Activated CD8-positive, alpha-beta memory T cell treated with anti-CD3 and anti-CD28 coated beads, Interleukin-2, amount 50 U/mL, for 48 hours (primary cell): ENCODE measurements around the gene SLC39A11.
"Not testable (repeated sequence)": the region's sequence is repeated elsewhere in the genome, so short reads cannot be mapped to it uniquely, and the experiment has no call there.

Source experiments
- DNase-seq: peaks from one replicate; pipeline ENCODE4 v3.0.0-alpha.2; 2020

SLC39A11 gene

DNA sequence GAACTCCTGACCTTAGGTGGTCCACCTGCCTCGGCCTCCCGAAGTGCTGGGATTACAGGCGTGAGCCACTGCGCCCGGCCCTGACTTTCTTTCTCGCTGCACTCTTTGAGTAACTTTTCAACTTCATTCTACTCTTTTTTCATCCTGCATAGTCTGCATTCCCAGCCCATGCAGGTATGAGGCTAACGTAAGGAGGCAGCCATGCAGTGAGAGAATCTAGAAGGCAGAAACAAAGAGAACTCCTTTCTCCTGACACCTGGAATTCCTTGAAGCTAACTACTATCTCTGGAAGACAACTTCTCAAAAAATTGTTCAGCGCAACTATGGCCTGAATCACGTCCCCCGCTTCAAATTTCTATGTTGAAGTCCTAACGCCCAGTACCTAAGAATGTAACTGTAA lies 152.0 kb downstream of the SLC39A11 start:
- DNase-seq, result no peak

DNA sequence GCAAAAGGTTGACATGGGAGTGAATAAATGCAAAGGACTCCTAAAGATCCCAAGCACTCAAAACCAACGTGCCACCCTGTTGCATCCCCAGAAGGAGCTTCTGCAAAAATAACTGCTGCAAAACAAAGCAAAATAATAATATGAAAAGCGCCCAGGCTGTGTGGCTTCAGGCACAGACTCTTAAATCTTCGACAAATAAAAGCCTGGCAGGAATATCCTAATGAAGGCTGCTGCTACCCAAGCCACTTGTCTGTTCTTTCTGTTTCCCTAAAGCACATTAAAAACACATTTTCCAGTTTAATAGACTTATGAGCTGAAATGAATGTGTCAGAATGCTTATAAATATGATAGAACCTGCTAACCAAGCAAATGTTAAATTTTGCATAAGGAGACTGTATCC lies 154.0 kb downstream of the SLC39A11 start:
- no peak for DNase-seq

DNA sequence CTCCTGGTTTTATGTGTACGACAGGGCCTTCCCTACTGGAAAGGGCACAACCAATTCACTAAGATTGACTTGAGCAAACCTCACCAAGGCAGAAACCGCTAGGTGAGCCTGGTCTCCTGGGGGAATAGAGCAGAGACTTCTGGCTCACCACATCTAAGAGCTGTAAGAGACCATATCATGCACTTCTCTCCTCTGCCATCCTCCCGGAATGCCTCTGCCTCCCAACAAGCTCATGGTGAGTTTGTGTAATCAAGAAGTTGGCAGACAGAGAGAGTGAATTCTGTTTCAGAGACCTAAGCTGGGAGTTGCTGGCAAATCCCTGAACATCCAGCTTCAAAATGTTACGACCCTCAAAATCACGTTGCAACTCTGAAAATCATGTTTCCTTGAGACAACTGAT lies 154.8 kb downstream of the SLC39A11 start:
- DNase-seq, result no peak

DNA sequence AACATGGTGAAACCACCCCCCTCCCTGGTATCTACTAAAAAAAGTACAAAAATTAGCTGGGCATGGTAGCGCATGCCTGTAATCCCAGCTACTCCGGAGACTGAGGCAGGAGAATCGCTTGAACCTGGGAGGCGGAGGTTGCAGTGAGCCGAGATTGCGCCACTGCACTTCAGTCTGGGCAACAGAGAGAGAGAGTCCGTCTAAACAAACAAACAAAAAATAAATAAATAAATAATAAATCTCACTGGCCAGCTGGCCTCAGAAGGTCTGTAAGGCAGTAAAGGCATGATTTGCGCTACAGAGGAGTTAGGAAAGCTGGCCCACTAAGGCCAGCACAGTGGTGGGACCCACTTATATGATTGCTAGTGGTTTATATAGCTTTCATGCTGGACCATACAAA lies 155.2 kb downstream of the SLC39A11 start:
- DNase-seq, result not testable (repeated sequence)

DNA sequence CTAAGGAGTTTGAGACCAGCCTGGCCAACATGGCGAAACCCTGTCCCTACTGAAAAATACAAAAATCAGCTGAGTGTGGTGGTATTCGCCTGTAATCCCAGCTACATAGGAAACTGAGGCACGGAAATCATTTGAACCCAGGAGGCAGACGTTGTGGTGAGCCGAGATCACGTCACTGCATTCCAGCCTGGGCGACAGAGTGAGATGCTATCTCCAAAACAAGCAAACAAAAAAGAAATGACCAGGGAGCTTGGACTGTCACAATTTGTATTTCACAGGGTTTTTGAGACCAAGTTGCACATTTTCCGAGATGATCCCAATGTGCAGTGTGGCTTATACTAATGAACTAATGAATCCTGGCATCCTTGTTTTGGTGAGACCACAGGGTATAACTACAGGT lies 156.5 kb downstream of the SLC39A11 start:
- no peak for DNase-seq

DNA sequence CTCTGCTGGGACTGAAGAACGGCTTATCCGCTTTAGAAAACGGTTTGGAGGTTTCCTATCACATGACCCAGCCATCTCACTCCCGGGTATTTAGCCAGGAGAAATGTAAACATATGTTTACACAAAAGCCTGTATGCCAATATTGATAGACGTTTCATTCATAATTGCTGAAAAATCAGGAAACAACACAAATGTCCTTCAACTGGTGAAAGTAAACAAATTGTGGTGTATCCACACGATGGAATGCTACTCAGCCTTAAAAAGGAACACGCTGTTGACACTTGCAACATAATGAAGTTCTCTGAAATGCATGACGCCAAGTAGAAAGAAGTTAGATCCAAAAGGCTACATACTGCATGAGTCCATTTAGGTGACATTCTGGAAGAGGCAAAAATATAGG lies 157.6 kb downstream of the SLC39A11 start:
- DNase-seq, result no peak

DNA sequence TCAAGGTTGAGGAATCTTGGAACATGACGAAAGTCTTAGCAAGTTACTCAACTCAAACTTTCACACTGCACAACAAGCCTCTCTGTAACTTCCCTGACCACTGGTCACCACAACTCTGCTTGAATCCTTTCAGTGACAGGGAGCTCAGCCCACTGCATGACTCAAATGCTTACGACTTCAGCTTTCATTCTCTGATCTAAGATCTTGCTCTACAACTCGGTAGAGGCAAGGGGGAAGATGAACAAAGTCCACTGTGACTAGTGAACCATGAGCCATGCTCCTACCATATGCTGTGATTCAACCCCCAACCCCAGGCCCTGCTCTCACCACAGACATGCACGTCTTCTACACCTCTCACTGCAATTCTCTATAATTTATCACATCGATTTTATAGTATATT lies 160.9 kb downstream of the SLC39A11 start:
- DNase-seq, result no peak

DNA sequence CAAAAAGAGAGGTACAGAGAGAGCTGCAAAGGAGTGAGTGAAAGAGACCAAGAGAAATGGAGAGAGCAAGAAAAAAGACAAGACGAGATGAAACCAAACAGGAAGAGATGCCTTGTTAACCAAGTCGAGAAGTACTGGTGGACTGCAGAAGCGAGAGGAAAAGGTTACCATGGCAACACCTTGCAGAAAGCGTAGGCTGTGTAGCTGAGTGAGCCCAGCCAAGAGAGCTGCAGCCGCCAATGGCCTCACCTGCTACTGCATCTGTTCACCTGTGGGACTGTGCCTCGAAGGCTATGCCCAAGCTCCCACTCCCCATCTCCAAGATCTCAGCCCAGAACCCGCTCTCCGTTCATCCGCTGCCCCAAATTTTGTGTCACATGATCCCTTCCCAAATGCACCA lies 161.3 kb downstream of the SLC39A11 start:
- DNase-seq, result no peak

DNA sequence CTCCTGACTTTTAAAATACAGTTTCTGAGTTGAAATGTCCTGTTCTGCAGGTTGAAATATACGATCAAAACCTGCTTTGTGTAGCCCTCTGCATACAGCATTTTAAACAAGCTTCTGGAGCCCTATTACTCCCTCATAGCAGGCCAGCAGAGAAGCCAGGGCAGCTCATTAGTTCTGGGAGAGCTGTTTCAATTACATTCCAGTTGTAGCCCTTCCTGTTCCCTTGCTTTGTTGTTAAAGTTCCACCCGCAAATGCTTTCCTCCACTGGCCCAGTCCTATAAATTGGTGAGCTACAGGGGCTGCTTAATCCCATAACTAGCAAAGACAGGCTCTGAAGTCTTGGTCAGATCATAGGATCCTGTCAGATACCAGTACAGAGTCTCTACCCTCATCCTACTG lies 162.5 kb downstream of the SLC39A11 start:
- DNase-seq, result no peak

DNA sequence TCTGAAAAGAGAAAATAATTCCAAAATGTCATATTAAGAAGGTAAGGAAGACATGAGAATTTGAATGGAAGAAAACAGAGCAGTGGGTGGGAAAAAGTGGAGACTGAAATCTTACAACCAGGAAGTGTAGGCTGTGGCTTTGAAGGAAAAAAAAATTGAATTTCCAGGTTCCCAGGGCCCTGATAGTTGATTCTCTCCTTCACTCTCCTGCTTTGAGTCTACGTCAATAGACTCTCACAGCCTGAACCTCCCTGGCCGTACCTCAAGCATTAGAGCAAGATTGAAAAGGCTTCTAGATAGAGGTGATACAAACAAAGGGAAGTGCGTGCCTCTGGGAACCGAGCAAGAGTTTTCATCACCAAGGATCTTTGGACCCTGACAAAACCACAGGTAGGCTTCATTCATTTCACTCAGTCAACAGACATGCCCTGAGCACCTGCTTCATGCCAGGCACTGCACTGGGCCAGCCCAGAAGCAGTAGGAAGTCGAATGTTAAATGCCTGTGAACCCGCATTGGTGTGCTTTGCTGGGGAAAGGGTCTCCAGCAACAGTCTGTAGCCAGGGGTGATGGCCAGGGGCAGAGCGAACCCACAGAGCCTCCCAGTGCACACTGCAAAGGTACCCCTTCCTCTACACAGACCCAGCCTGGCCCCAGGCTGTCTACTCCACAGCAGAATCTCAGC lies 163.9 kb downstream of the SLC39A11 start:
- no peak for DNase-seq

DNA sequence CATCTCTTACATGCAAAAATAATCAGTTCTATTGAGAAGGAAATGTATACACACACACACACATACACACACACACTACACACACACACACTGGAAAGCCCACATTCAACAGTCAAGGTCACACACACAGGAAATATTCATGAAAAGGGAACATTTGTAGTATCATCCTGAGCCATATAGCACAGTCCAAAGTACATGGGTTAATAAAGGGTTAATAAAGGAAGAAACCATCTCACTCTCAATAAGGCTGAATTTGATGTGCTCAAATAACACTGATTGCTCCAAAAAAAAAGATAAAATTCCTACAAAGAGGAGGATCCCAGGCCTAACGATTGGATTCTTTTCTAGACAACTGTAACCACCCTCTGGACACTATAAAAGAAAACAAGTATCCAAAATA lies 164.7 kb downstream of the SLC39A11 start:
- no peak for DNase-seq

DNA sequence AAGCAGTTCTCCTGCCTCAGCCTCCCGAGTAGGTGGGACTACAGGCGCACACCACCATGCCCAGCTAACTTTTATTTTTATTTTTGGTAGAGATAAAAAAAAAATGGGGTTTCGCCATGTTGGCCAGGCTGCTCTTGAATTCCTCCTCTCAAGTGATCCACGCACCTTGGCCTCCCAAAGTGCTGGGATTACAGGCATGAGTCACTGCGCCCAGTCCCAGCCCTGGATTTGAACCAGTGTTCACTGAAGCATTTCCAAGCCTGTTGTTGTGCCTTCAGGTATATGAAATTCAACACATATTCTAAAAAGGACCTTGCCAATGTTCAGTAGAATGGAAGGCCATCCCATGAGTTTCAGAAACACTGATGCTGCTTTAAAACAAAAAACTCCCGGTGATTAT lies 165.3 kb downstream of the SLC39A11 start:
- DNase-seq, result no peak

DNA sequence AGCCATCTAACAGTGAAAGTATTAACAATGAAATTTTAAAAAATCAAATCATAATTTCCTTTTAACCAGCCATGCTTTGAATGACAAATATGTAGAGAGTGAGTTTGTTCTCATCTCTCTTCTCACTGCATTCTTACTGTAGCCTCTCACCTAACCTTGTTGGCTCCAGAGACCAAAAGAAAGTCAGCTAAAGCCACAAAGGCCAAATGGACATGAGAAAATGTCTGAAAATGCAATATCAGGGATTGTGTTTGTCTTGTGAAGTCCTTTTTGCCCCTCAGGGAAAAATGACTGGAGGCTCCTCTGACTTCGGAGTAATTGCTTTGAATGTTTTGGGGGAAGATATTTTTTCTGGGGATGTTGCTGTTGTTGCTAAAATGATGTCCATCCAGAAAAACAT lies 166.3 kb downstream of the SLC39A11 start:
- no peak for DNase-seq

DNA sequence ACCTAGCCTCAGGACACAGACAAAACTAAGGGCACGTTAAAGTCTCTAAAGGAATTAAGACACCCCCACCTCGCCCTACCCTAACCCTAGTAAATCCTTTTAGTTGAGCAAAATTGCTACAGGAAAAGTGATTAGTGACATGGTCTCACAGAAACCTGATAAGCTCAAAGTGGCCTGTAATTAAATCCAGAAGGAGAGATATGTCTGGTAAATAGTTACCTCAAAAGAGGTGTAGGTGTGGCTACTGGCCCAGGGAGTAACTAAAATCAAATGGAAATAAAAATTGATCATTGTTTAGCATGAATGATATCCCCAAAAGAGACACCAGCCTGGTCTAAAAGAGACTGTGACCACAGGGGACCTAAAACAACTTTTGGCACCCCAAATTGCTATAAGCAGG lies 168.3 kb downstream of the SLC39A11 start:
- DNase-seq, result no peak

DNA sequence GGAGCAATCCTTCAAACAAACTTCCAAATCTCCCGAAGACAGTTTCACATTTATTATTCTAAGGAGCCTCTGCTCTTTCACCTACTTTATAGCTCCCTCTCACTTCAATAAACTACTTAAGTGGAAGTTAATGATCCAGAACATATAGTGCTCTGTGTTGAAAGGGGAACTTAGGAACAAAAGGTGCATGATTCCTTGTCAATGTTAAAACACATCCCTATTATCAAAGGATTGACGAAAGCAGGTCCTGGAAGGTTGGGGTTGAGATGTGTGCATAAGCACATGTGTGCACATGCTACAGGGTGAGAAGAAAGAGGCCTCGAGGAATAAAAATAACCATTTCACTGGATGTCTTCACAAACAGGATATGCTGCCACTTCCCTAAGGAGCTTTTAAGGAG lies 170.3 kb downstream of the SLC39A11 start:
- DNase-seq, result no peak

DNA sequence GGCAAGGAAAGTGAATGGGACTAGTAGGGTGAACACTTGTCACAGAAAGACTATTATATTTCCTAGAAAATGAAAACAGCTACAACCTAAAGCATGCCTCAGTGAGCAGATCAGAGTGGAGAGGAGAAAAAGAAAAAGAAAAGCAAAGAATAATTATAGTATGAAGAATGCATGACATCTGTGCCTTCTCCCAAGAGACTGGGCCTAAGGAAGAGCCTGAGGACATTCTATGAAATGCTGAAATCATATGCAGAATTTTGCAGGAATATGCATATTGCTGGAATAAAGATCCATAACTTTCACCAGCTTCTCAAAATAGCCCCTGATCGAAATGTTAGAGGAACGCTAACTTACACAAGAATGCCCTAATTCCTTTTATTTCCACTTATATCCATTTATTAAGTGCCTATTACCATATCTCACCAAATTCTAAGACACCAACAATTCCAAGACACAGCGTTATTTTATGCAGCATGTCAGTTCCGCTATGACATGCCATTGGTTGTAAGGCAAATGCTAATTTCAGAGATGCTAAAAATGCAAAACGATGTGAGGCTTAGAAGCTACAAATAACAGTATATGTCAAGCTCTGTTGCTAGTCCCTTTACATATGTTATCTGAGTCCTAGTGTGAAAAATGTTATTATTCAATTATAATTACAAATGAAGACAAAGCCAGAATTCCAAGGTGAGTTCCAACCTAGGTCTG lies 171.0 kb downstream of the SLC39A11 start:
- DNase-seq, result no peak

DNA sequence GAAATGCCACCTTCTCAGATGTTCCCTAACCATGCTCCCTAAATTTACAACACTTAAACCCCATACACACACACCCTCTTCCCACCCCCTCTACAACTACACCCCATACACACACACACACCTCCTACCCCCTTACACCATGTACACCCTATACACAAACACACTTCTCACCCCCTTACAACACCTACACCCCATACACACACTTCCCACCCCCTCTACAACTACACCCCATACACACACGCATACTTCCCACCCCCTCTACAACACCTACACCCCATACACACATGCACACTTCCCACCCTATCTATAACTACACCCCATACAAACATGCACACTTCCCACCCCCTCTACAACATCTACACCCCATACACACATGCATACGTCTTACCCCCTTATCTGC lies 172.0 kb downstream of the SLC39A11 start:
- DNase-seq, result no peak

DNA sequence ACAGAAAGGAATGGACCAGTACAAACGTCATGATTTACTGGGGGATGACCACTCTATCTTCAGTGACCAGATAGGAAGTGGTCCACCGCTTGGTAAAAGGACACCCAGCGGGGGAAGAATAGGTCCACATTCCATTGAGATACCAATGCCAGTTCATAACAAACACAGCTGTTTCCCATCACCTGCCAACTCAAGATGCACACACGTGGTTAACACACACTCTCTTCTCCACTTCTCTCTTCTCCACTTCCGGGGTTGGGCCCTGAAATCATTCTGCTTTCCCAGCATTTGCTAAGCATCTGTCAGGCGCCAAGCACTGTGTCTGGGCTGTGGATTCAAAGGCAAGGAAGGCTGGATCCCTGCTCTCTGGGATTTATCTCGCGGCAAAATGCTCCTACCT lies 175.5 kb downstream of the SLC39A11 start:
- no peak for DNase-seq

DNA sequence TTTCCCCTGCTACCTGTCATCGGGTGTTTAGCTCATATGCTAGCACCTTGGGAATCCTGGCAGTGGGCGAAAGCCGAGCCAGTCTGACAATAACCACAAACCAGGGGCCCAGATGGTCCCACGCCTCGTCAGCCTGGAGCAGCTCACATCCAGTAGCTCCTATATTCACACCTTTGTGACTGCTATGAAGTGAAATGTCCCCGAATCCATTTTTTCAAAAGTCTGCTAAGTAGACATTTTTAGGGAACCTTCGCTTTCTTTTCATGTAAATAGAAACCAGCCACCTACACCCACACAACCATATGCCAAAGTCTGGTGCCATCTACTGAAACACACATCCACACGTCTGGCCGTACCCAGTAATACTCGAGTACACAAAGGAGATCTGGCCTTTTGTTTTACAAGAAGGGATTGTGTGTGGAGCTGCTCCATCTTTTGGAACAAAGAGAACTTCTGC lies 176.8 kb downstream of the SLC39A11 start:
- DNase-seq, result no peak

DNA sequence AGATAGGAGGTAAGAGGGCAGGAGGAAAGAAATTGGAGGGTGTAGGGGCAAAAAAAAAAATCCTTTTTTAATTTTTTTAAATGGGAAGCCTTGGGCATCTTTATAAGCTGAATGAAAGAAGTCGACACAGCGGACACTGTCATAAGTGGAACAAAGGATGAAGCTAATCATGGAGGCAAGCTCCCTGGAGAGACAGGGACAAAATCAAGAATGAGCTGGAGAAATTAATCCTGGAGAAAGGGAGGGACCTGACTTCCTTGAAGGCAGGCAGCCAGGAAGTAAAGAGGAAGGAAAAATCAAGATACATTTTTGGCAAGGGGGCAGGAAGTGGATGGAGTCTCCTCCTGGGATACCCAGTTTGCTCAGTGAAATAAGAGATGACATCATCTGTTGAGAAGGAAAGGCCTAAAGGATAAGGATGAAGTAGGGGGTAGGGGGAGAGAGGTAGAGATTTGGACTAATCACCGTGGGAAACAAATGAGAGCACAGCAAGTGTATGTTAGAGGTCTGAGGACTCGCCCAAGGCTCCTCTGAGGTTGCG lies 179.3 kb downstream of the SLC39A11 start:
- no peak for DNase-seq

DNA sequence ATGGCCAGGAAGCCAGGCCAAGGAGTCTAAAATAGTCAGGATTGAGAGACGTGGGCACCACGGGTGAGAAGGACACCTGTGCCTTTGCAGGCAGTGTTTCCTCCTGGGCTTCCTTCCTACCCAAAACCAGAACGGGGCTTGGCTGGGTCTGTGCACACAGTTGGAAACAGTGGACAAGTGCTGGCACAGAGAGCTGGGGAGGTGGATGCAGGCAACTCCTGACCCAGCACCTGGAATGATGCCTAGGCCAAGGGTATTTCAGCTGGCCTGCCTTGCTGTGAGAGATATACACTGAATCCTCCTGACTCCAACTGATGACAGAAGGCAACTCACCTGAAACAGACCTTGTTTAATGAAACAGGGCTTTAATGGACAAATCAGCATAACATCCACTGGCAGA lies 186.2 kb downstream of the SLC39A11 start:
- no peak for DNase-seq

DNA sequence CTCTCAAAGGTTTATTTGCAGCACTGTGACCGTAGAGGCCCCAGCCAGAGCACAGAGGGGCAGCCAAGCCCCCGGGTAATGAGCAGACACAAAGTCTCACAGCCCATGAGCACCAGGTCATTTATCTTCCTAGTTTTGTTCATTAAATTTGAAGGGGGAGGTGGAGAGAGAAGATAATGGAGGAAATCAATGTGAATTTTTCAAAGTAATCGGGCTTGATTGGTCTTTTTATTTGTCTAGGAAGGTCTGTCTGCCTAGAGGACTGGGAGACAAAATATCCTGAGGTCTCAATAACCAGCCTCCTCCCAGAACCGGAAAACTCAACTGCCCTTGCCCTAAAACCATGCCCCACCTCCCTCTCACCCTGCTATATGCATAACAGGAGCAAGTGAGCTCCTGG lies 189.0 kb downstream of the SLC39A11 start:
- DNase-seq, result no peak

DNA sequence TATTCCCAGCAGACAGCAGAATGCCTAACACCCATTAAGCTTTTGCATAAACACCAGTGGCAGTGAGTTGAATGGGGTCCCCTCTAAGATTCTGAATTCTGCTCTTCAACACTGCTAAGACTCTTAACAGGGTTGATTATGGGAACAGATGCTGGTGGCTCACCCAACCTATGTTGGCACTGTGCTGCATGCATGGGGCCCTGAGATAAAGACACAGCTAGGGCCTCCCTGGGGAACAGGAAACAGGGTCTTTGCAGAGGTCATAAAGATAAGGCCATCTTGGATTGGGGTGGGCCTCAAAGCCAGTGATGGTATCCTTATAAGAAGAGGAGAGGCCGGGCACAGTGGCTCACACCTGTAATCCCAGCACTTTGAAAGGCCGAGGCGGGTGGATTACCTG lies 190.8 kb downstream of the SLC39A11 start:
- no peak for DNase-seq

DNA sequence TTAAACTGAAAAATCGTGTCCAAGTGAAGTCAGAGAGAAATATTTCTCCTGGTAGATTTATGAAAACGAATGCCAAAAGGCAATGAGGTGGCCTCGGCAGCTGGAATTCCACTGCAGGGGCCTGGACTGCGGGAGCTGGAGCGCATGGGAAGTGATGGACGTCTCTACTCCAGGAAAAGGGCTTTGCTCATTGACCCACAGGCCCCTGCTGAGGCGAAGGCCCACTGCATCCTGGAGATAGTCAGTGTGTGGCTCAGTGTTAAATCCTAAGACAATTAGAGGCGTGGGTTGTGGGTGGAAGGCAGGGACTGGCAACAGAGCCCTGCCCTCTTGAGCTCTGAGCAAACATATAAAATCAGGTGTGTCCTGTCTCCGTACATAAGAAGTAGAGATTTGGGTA lies 191.4 kb downstream of the SLC39A11 start:
- no peak for DNase-seq

DNA sequence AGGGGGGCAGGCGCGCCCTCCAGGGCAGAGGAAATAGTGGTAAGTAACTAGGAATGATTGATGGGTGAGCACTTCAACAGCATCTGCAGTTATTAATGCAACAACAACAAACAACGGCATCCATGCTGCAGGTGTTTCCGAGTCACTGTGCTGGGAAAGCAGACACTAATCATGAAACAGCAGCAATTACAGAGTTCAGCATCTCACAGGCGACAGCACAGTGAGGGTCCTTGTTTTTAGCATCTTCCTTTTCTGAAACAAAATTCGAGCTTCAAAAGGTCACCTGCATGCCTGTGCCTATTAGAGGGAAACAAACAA lies 191.9 kb downstream of the SLC39A11 start:
- DNase-seq, result no peak
